H1 (cell line): ENCODE results near the gene POU2F1. TPM values are rescaled to one million over a fixed set of nuclear protein-coding genes. Genes with fewer than 3 reads are reported as not detected.

Experiments
- CTCF ChIA-PET: fragments of 300-600 bp; sonication (Branson Sonifier 250); formaldehyde crosslinking; loops from one replicate; lab custom pipeline; 2021; ENCODE audit not compliant: partially characterized antibody; lab: Charles Lee
- POLR2A ChIA-PET: fragments of 300-600 bp; sonication (Branson Sonifier 250); formaldehyde crosslinking; loops from one replicate; lab custom pipeline; 2021; ENCODE audit warnings: inconsistent platforms; ENCODE audit not compliant: partially characterized antibody; lab: Charles Lee
- DNase-seq, 2 experiments: peaks; one replicate each; pipeline versions ENCODE4 v3.0.0 to v3.0.0-alpha.2; 2010 to 2022; ENCODE audit warnings: low spot score in 2 of 2, low read depth in 1 of 2, mixed read lengths in 1 of 2
- FAIRE-seq: peaks from 2 replicates; lab custom pipeline; 2011; peaks lifted over from hg19 to GRCh38; lab: Jason Lieb, UNC
- H2AFZ ChIP-seq: 2 replicates; pipeline ENCODE4 v1.8.1; 2012; ENCODE audit warnings: low read length, inconsistent platforms
- H2AK5ac ChIP-seq: 2 replicates; pipeline ENCODE4 v1.6.1; 2013; ENCODE audit warnings: low read depth, low read length
- H2BK120ac ChIP-seq: replicated peaks from 2 replicates; pipeline ENCODE3; 2013; ENCODE audit warnings: low read depth, low read length, inconsistent platforms
- H2BK12ac ChIP-seq: 2 replicates; pipeline ENCODE4 v1.6.1; 2013; ENCODE audit warnings: low read depth, low read length
- H2BK15ac ChIP-seq: 2 replicates; pipeline ENCODE4 v1.6.1; 2013; ENCODE audit warnings: low read length
- H2BK20ac ChIP-seq: 2 replicates; pipeline ENCODE4 v1.6.1; 2013; ENCODE audit warnings: low read length
- H2BK5ac ChIP-seq: 2 replicates; pipeline ENCODE4 v1.6.1; 2013; ENCODE audit warnings: low read depth, low read length
- H3K14ac ChIP-seq: 2 replicates; pipeline ENCODE4 v1.6.1; 2013; ENCODE audit warnings: inconsistent platforms; ENCODE audit not compliant: insufficient read length
- H3K18ac ChIP-seq: 2 replicates; pipeline ENCODE4 v1.6.1; 2013; ENCODE audit warnings: low read length; ENCODE audit errors: extremely low read depth
- H3K23ac ChIP-seq: 2 replicates; pipeline ENCODE4 v1.6.1; 2013; ENCODE audit warnings: inconsistent platforms; ENCODE audit not compliant: insufficient read length
- H3K23me2 ChIP-seq: 2 replicates; pipeline ENCODE4 v1.6.1; 2013; ENCODE audit warnings: low read depth, low read length
- H3K27ac ChIP-seq: 2 replicates; pipeline ENCODE4 v1.6.1; 2011; ENCODE audit warnings: low read depth, low read length, inconsistent platforms
- H3K27me3 ChIP-seq, 4 experiments: replicated peaks in 1 of 4; 1 replicate in 1 of 4; 2 replicates in 3 of 4; pipeline versions ENCODE4 v1.6.1 to v1.8.1; 2011 to 2013; ENCODE audit warnings: low read length in 3 of 4, mild to moderate bottlenecking in 3 of 4, inconsistent platforms in 2 of 4, mixed read lengths in 2 of 4, moderate library complexity in 1 of 4; ENCODE audit not compliant: control insufficient read depth in 3 of 4, insufficient read depth in 3 of 4; ENCODE audit errors: extremely low read depth in 1 of 4
- H3K36me3 ChIP-seq, 4 experiments: 2 replicates each; pipeline versions ENCODE4 v1.6.1 to v1.8.1; 2011 to 2013; ENCODE audit warnings: mild to moderate bottlenecking in 4 of 4, low read length in 3 of 4, moderate library complexity in 2 of 4, control low read depth in 1 of 4, inconsistent platforms in 1 of 4; ENCODE audit not compliant: insufficient read depth in 4 of 4, control insufficient read depth in 2 of 4
- H3K4ac ChIP-seq: replicated peaks from 2 replicates; pipeline ENCODE3; 2013; ENCODE audit warnings: low read length, low read depth, mixed read lengths, inconsistent platforms; ENCODE audit not compliant: insufficient read length
- H3K4me1 ChIP-seq, 4 experiments: replicated peaks in 1 of 4; 1 replicate in 1 of 4; 2 replicates in 3 of 4; pipeline versions ENCODE4 v1.6.1 to v1.8.1; 2011 to 2013; ENCODE audit warnings: low read length in 3 of 4, inconsistent platforms in 2 of 4, mixed read lengths in 1 of 4; ENCODE audit not compliant: insufficient read depth in 4 of 4, control insufficient read depth in 3 of 4
- H3K4me2 ChIP-seq, 2 experiments: 2 replicates each; pipeline versions ENCODE4 v1.6.1 to v1.8.1; 2011 to 2013; ENCODE audit warnings: low read depth in 2 of 2, low read length in 2 of 2, control low read depth in 1 of 2, inconsistent platforms in 1 of 2, mild to moderate bottlenecking in 1 of 2; ENCODE audit not compliant: insufficient read depth in 1 of 2
- H3K4me3 ChIP-seq, 4 experiments: fragments of 200-600, 300-600 bp in 1 of 4; sonication (generic), shearing (Covaris generic), sonication (Bioruptor Twin) in 1 of 4; 2 replicates each; pipeline versions ENCODE4 v1.5.1 to v1.8.1; 2011 to 2016; ENCODE audit warnings: low read length in 4 of 4, low read depth in 3 of 4, control low read depth in 2 of 4, inconsistent platforms in 2 of 4, mild to moderate bottlenecking in 2 of 4, mixed read lengths in 1 of 4, moderate library complexity in 1 of 4; ENCODE audit not compliant: insufficient read depth in 2 of 4; ENCODE audit errors: extremely low read depth in 1 of 4
- H3K56ac ChIP-seq: replicated peaks from 2 replicates; pipeline ENCODE3; 2013; ENCODE audit warnings: low read depth, mild to moderate bottlenecking, mixed read lengths, low read length, inconsistent platforms; ENCODE audit not compliant: insufficient read length
- H3K79me1 ChIP-seq: 2 replicates; pipeline ENCODE4 v1.6.1; 2013; ENCODE audit warnings: low read depth, low read length, control low read depth
- H3K79me2 ChIP-seq, 2 experiments: 2 replicates each; pipeline versions ENCODE4 v1.6.1 to v1.8.1; 2012 to 2013; ENCODE audit warnings: low read length in 2 of 2, mild to moderate bottlenecking in 2 of 2, inconsistent platforms in 1 of 2; ENCODE audit not compliant: insufficient read depth in 2 of 2, control insufficient read depth in 1 of 2
- H3K9ac ChIP-seq, 4 experiments: replicated peaks in 1 of 4; 1 replicate in 1 of 4; 2 replicates in 3 of 4; pipeline versions ENCODE4 v1.6.1 to v1.8.1; 2011 to 2013; ENCODE audit warnings: low read depth in 3 of 4, low read length in 3 of 4, control low read depth in 2 of 4, mild to moderate bottlenecking in 2 of 4, moderate library complexity in 2 of 4, inconsistent platforms in 1 of 4; ENCODE audit errors: extremely low read depth in 1 of 4
- H3K9me3 ChIP-seq, 2 experiments: 2 replicates each; pipeline versions ENCODE4 v1.6.1 to v1.8.1; 2012 to 2013; ENCODE audit warnings: mild to moderate bottlenecking in 2 of 2, moderate library complexity in 2 of 2, control low read depth in 1 of 2, inconsistent platforms in 1 of 2, low read depth in 1 of 2, low read length in 1 of 2, mixed read lengths in 1 of 2; ENCODE audit not compliant: insufficient read depth in 2 of 2
- H4K20me1 ChIP-seq, 2 experiments: replicated peaks in 1 of 2; 2 replicates each; pipeline versions ENCODE3 to v1.8.1; 2011 to 2013; ENCODE audit warnings: inconsistent platforms in 2 of 2, low read length in 2 of 2, mild to moderate bottlenecking in 1 of 2; ENCODE audit not compliant: insufficient read depth in 2 of 2, control insufficient read depth in 1 of 2
- H4K5ac ChIP-seq: 2 replicates; pipeline ENCODE4 v1.6.1; 2013; ENCODE audit warnings: low read length, low read depth, mixed read lengths, inconsistent platforms; ENCODE audit not compliant: insufficient read length
- H4K8ac ChIP-seq: 2 replicates; pipeline ENCODE4 v1.8.0; 2013; ENCODE audit warnings: mild to moderate bottlenecking, moderate library complexity, low read length, inconsistent platforms; ENCODE audit not compliant: insufficient read depth; ENCODE audit errors: extremely low read depth
- H4K91ac ChIP-seq: replicated peaks from 2 replicates; pipeline ENCODE3; 2013; ENCODE audit warnings: low read length, mixed read lengths, inconsistent platforms; ENCODE audit not compliant: insufficient read length
- ASH2L ChIP-seq: fragments of 200-600, 300-600 bp; sonication (generic); IDR thresholded peaks from one replicate; pipeline ENCODE4 v1.7.1; 2017; ENCODE audit warnings: low read length
- CBX5 ChIP-seq: fragments of 300-800, 300-1000 bp; sonication (generic); IDR thresholded peaks from 2 replicates; pipeline ENCODE4 v1.7.1; 2016; ENCODE audit warnings: antibody characterized with exemption, low read length, low read depth
- EGR1 ChIP-seq: IDR thresholded peaks from 2 replicates; pipeline ENCODE4 v1.6.1; 2011; ENCODE audit warnings: low read depth, low read length, borderline replicate concordance
- HDAC2 ChIP-seq, 2 experiments: fragments of 300-600 bp in 1 of 2; sonication (generic) in 1 of 2; IDR thresholded peaks; 2 replicates each; pipeline ENCODE4 v1.6.1; 2011 to 2012; ENCODE audit warnings: low read depth in 2 of 2, low read length in 2 of 2, mild to moderate bottlenecking in 2 of 2, moderate library complexity in 2 of 2, borderline replicate concordance in 1 of 2, inconsistent platforms in 1 of 2
- NRF1 ChIP-seq: IDR thresholded peaks from 2 replicates; pipeline ENCODE4 v1.6.1; 2011; ENCODE audit warnings: mild to moderate bottlenecking, low read depth, low read length, improper control_type of control experiment
- RNF2 ChIP-seq: fragments of 200-900, 300-1000 bp; sonication (generic); IDR thresholded peaks from 2 replicates; pipeline ENCODE4 v1.7.1; 2016; ENCODE audit warnings: borderline replicate concordance, low read depth, mild to moderate bottlenecking, antibody characterized with exemption, low read length; ENCODE audit not compliant: poor library complexity, severe bottlenecking; ENCODE audit errors: missing control alignments
- SP4 ChIP-seq: IDR thresholded peaks from 2 replicates; pipeline ENCODE4 v1.6.1; 2012; ENCODE audit warnings: low read length, inconsistent platforms
- SUZ12 ChIP-seq: fragments of 200-600 bp; sonication (generic); IDR thresholded peaks from 2 replicates; pipeline ENCODE4 v1.6.1; 2012; ENCODE audit warnings: mild to moderate bottlenecking, inconsistent platforms, low read length, moderate library complexity, mixed read lengths
- TBP ChIP-seq: IDR thresholded peaks from 2 replicates; pipeline ENCODE4 v1.6.1; 2011; ENCODE audit warnings: low read depth, low read length, improper control_type of control experiment
- WGBS, 2 experiments: shearing (Covaris generic) in 1 of 2; methylation state at CpG; one replicate each; pipeline versions ENCODE4 v1.1.6 to v1.1.7; 2013 to 2015; ENCODE audit warnings: low lambda C conversion rate in 2 of 2, mixed read lengths in 2 of 2, inconsistent platforms in 1 of 2, low coverage in 1 of 2, missing lambda C conversion rate in 1 of 2; ENCODE audit not compliant: insufficient replicate concordance in 2 of 2, insufficient coverage in 1 of 2, insufficient read length in 1 of 2; ENCODE audit errors: extremely low coverage in 1 of 2, missing lambda C conversion rate in 1 of 2; 5-methylcytosine and 5-hydroxymethylcytosine counted together
- polyA plus RNA-seq, 7 experiments: library from polyadenylated mRNA; depleted of rRNA in 3 of 7; stranded (reverse) in 5 of 7; unstranded in 2 of 7; fragments of >200 nt in 5 of 7; fragments of 200-250 nt in 2 of 7; gene quantifications; 1 replicate in 5 of 7; 2 replicates in 1 of 7; 4 replicates in 1 of 7; pipeline versions ENCODE4 v1.2.1 to v1.2.3, GENCODE V29; 2011 to 2013; ENCODE audit warnings: missing spikeins in 2 of 7, mixed read lengths in 2 of 7
- total RNA-seq: library from RNA; stranded (reverse); fragmentation: NEBNext Ultra II Directional; extraction: Animal tissue kit (Norgen Biotek cat#: 25700); gene quantifications from 2 replicates; pipeline ENCODE4 v1.2.1, GENCODE V29; 2021
- TF ChIP-seq, protein P1 (sequence below): IDR thresholded peaks from 2 replicates; pipeline ENCODE4 v1.6.1; 2011; ENCODE audit warnings: low read length, improper control_type of control experiment
- TF ChIP-seq, protein P2 (sequence below): IDR thresholded peaks from 2 replicates; pipeline ENCODE4 v1.6.1; 2012; ENCODE audit warnings: low read length, inconsistent platforms

Gene POU2F1
- total and polyA plus RNA-seq, 2 of the 8 experiments (the other 6 are each of a cell fraction or from before 2014, with no cell fraction given): 37.0 to 57.2 TPM

DNA sequence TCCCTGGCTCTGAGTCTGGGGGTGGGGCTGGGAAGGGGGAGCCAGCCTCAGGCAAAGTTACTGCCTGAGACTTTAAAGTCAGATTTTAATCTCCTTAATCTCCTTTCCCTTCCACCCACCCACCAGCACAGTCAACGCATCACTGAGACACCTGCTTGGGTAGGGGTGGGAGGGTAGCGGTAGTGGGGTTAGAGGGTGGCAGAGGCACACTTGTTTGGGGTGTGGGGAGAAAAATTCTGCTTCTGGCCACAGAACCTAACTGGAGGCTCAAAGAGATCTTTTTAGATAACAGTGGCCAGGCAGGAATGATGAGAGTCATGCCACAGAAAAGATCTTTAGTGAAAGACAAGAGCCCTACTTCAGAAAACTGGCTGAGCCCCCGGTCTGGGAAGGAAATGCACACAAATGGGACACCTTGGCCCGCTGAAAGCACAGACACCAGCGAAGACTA lies 253.5 kb downstream of the POU2F1 start:
- Histone ChIP-seq H4K20me1 (no peaks in the 10 kb centered on the region), H3K14ac (no peak overlapping the region), H2BK12ac (no peak overlapping the region), H2BK20ac (no peak overlapping the region), H4K91ac (no peak overlapping the region), H3K79me2 (no peaks in the 10 kb centered on the region), H3K23me2 (no peaks in the 10 kb centered on the region), H4K5ac (no peak overlapping the region), H3K27me3 (no peaks in the 10 kb centered on the region), H3K4me3 (no peak overlapping the region), H3K23ac (no peak overlapping the region), H2BK15ac (no peak overlapping the region), H2AFZ (no peak overlapping the region), H2BK5ac (no peak overlapping the region), H3K9ac (no peak overlapping the region), H3K18ac (no peak overlapping the region; the same call in 1 of the 2 replicates), H3K4me2 (no peak overlapping the region), H4K8ac (no peak overlapping the region), H2BK120ac (no peak overlapping the region), H3K4me1 (peaks cover 0 to 2% (median 0%) of the 10 kb centered on the region in 4 experiments; a peak in 1 of 7 replicates), H2AK5ac (no peak overlapping the region), H3K4ac (no peak overlapping the region), H3K9me3 (no peaks in the 10 kb centered on the region), H3K36me3 (no peaks in the 10 kb centered on the region), H3K27ac (no peak overlapping the region), H3K79me1 (no peaks in the 10 kb centered on the region), H3K56ac (no peak overlapping the region)
- CTCF ChIA-PET: interaction anchor here (0.9 kb wide), 1 partner anchor 24 kb away, joined by 3 read pairs; no protein-coding TSS in a partner anchor
- 98% methylated on average over 5 of the region's 5 CpGs; no CpG with 5 or more reads in 1 of the 2 experiments for WGBS, 2 experiments
- DNase-seq (no peak), FAIRE-seq (no peak)
- POLR2A ChIA-PET: no interaction called here
- TF ChIP-seq, protein P1, sequence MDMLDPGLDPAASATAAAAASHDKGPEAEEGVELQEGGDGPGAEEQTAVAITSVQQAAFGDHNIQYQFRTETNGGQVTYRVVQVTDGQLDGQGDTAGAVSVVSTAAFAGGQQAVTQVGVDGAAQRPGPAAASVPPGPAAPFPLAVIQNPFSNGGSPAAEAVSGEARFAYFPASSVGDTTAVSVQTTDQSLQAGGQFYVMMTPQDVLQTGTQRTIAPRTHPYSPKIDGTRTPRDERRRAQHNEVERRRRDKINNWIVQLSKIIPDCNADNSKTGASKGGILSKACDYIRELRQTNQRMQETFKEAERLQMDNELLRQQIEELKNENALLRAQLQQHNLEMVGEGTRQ: no peak
- no peak for TF ChIP-seq CBX5
- no peak for TF ChIP-seq NRF1
- TF ChIP-seq EGR1: no peak
- TF ChIP-seq HDAC2 (IDR thresholded peaks at IDR 0.05; ENCODE audit: borderline replicate concordance in 1 of 2, low read depth in 2 of 2, low read length in 2 of 2): no peak
- no peak for TF ChIP-seq ASH2L
- TF ChIP-seq, protein P2, sequence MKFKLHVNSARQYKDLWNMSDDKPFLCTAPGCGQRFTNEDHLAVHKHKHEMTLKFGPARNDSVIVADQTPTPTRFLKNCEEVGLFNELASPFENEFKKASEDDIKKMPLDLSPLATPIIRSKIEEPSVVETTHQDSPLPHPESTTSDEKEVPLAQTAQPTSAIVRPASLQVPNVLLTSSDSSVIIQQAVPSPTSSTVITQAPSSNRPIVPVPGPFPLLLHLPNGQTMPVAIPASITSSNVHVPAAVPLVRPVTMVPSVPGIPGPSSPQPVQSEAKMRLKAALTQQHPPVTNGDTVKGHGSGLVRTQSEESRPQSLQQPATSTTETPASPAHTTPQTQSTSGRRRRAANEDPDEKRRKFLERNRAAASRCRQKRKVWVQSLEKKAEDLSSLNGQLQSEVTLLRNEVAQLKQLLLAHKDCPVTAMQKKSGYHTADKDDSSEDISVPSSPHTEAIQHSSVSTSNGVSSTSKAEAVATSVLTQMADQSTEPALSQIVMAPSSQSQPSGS: no peak
- TF ChIP-seq SP4: no peak
- no peak for TF ChIP-seq TBP
- TF ChIP-seq RNF2: no peak
- no peak for TF ChIP-seq SUZ12
